Lower lobe of right lung (tissue), 2 donors: ENCODE measurements around the gene ETV6. TPM values are rescaled to one million over a fixed set of nuclear protein-coding genes. Genes with fewer than 3 reads are reported as not detected.

ENCODE experiments used
- ATAC-seq, 2 donors: fragments of 200-7000 bp; cut with Tn5 transposase; one replicate each; pipeline ENCODE4 v1.9.1; 2020 to 2022; ENCODE audit warnings: mild to moderate bottlenecking in 2 of 2, moderate library complexity in 2 of 2
- DNase-seq: peaks from one replicate; pipeline ENCODE4 v3.0.0-alpha.2; 2020
- H3K27ac ChIP-seq: fragments of 200-600 bp; one replicate; pipeline ENCODE4 v1.8.0; 2022
- H3K27me3 ChIP-seq: fragments of 200-600 bp; one replicate; pipeline ENCODE4 v1.8.0; 2022; ENCODE audit warnings: low read depth
- H3K36me3 ChIP-seq: fragments of 200-600 bp; one replicate; pipeline ENCODE4 v1.8.0; 2022; ENCODE audit warnings: mild to moderate bottlenecking
- H3K4me1 ChIP-seq: fragments of 200-600 bp; one replicate; pipeline ENCODE4 v1.8.0; 2022
- H3K4me3 ChIP-seq: fragments of 200-600 bp; one replicate; pipeline ENCODE4 v1.8.0; 2022; ENCODE audit warnings: mild to moderate bottlenecking
- H3K9me3 ChIP-seq: fragments of 200-600 bp; one replicate; pipeline ENCODE4 v1.8.0; 2022
- CTCF ChIP-seq: fragments of 200-600 bp; IDR thresholded peaks from one replicate; pipeline ENCODE4 v1.8.0; 2022; ENCODE audit warnings: antibody characterized with exemption, mild to moderate bottlenecking
- intact Hi-C: fragments of 100-400 bp; cut with DNase I; formaldehyde crosslinking; loops from one replicate; pipeline ENCODE4 v1.11.0; 2022
- total RNA-seq: library from RNA; stranded (reverse); fragmentation: NEBNext Ultra II Directional; extraction: Animal tissue kit (Norgen Biotek cat#: 25700); gene quantifications from one replicate; pipeline ENCODE4 v1.2.1, GENCODE V29; 2021
- donor health status: DM: no; HTN: yes; CAD: no; lungs with severe emphysema.

ETV6 gene
- total RNA-seq, 1 donor from 2014 or later: 48.4 TPM

- Histone ChIP-seq H3K36me3 (peaks cover 45% of the 10 kb centered on the region), H3K4me1 (peaks cover 33% of the 10 kb centered on the region), H3K27ac (no peak overlapping the region), H3K4me3 (no peak overlapping the region), H3K9me3 (no peaks in the 10 kb centered on the region), H3K27me3 (no peaks in the 10 kb centered on the region)
- peak; percentile 50 to 70 for ATAC-seq
- no peak for TF ChIP-seq CTCF
- intact Hi-C loops: no loop called here
- DNase-seq: no peak
These were observed 207.5 kb downstream of the ETV6 start for GRCh38 chr12:11856971-11857370.

- H3K27me3 ChIP-seq: no peaks in the 10 kb centered on the region
- H3K9me3 ChIP-seq: no peaks in the 10 kb centered on the region
- peaks cover 27% of the 10 kb centered on the region for H3K36me3 ChIP-seq
- ATAC-seq (no peak), DNase-seq (no peak)
- H3K4me3 ChIP-seq: no peak overlapping the region
- no peak for TF ChIP-seq CTCF
- peaks cover 58% of the 10 kb centered on the region for H3K4me1 ChIP-seq
- H3K27ac ChIP-seq: no peak overlapping the region
- intact Hi-C loops: no loop called here
These were observed 210.4 kb downstream of the ETV6 start for GRCh38 chr12:11859705-11860425.

- peaks cover 16% of the 10 kb centered on the region for H3K36me3 ChIP-seq
- DNase-seq (no peak), ATAC-seq (no peak)
- no peaks in the 10 kb centered on the region for H3K27me3 ChIP-seq
- no peak for TF ChIP-seq CTCF
- H3K9me3 ChIP-seq: peaks cover 8% of the 10 kb centered on the region
- H3K27ac ChIP-seq: peak overlapping the region; percentile 79
- intact Hi-C loops: no loop called here
- no peak overlapping the region for H3K4me3 ChIP-seq
- H3K4me1 ChIP-seq: peaks cover 43% of the 10 kb centered on the region
These were observed 211.8 kb downstream of the ETV6 start for GRCh38 chr12:11861155-11861863.

GRCh38 chr12:11861864-11862600, 212.6 kb downstream of the ETV6 start:
- H3K36me3 ChIP-seq: peaks cover 11% of the 10 kb centered on the region
- ATAC-seq: no peak
- H3K9me3 ChIP-seq: peaks cover 14% of the 10 kb centered on the region
- no peak for TF ChIP-seq CTCF
- no peak for DNase-seq
- H3K27ac ChIP-seq: peak overlapping the region; percentile 79
- intact Hi-C loops: no loop called here
- no peak overlapping the region for H3K4me3 ChIP-seq
- no peaks in the 10 kb centered on the region for H3K27me3 ChIP-seq
- peaks cover 43% of the 10 kb centered on the region for H3K4me1 ChIP-seq

GRCh38 chr12:11862798-11863197, 213.3 kb downstream of the ETV6 start:
- ATAC-seq (peak; percentile 55 to 67), DNase-seq (no peak)
- TF ChIP-seq CTCF: no peak
- H3K27ac ChIP-seq: peak overlapping the region; percentile 79
- H3K4me1 ChIP-seq: peaks cover 43% of the 10 kb centered on the region
- no peaks in the 10 kb centered on the region for H3K27me3 ChIP-seq
- peaks cover 14% of the 10 kb centered on the region for H3K9me3 ChIP-seq
- intact Hi-C loops: no loop called here
- peaks cover 6% of the 10 kb centered on the region for H3K36me3 ChIP-seq
- no peak overlapping the region for H3K4me3 ChIP-seq
